ENCODE measurements around the gene KPNA2.

GRCh38 chr17:68052810-68053209 lies 17.3 kb downstream of the KPNA2 start:
- no peak for TF ChIP-seq POLR2AphosphoS5 (IDR thresholded peaks at IDR 0.05)
- no peak for TF ChIP-seq CTCF (IDR thresholded peaks at IDR 0.05)
- no peak for TF ChIP-seq POLR2A (IDR thresholded peaks at IDR 0.05)

Measured in breast epithelium (tissue), 3 donors.